Mesodermal cell (in vitro differentiated cells): ENCODE results near the gene HOXB4.

Experiments
- H3K27ac ChIP-seq: 2 replicates; pipeline ENCODE4 v1.7.0; 2013; ENCODE audit warnings: mild to moderate bottlenecking, low read depth, low read length, moderate library complexity; ENCODE audit not compliant: severe bottlenecking
- H3K36me3 ChIP-seq: 2 replicates; pipeline ENCODE4 v1.7.1; 2013; ENCODE audit warnings: mild to moderate bottlenecking, low read length, moderate library complexity; ENCODE audit not compliant: control insufficient read depth, insufficient read depth
- H3K4me1 ChIP-seq: one replicate; pipeline ENCODE4 v1.7.1; 2013; ENCODE audit warnings: mild to moderate bottlenecking, low read length; ENCODE audit not compliant: insufficient read depth, control insufficient read depth, poor library complexity, severe bottlenecking
- H3K4me3 ChIP-seq: 2 replicates; pipeline ENCODE4 v1.7.0; 2013; ENCODE audit warnings: low read length, control low read depth, mild to moderate bottlenecking; ENCODE audit not compliant: insufficient read depth, poor library complexity, severe bottlenecking; ENCODE audit errors: extremely low read depth
- H3K9me3 ChIP-seq: 2 replicates; pipeline ENCODE4 v1.7.1; 2013; ENCODE audit warnings: mild to moderate bottlenecking, low read length, moderate library complexity; ENCODE audit not compliant: control insufficient read depth
- WGBS, 2 experiments: methylation state at CpG; one replicate each; pipeline ENCODE4 v1.1.5; 2013; ENCODE audit warnings: missing lambda C conversion rate in 2 of 2; ENCODE audit not compliant: insufficient coverage in 2 of 2; 5-methylcytosine and 5-hydroxymethylcytosine counted together

Gene HOXB4

GRCh38 chr17:48567209-48567608 is 10.9 kb downstream of the HOXB4 start:
- H3K4me3 ChIP-seq, result no peak overlapping the region
- WGBS, 2 experiments, result 28 to 36% methylated on average over 6 of the region's 6 CpGs
- H3K27ac ChIP-seq, result peak overlapping the region; percentile 23
- peaks cover 34% of the 10 kb centered on the region for H3K4me1 ChIP-seq
- no peaks in the 10 kb centered on the region for H3K9me3 ChIP-seq
- H3K36me3 ChIP-seq, result no peaks in the 10 kb centered on the region

- no peak overlapping the region for H3K27ac ChIP-seq
- WGBS, 2 experiments, result no CpG with 5 or more reads among the region's 2 CpGs
- no peaks in the 10 kb centered on the region for H3K9me3 ChIP-seq
- peaks cover 33% of the 10 kb centered on the region for H3K4me1 ChIP-seq
- H3K36me3 ChIP-seq, result no peaks in the 10 kb centered on the region
- H3K4me3 ChIP-seq, result no peak overlapping the region
Observed at GRCh38 chr17:48566717-48567116, 11.4 kb downstream of the HOXB4 start.

DNA sequence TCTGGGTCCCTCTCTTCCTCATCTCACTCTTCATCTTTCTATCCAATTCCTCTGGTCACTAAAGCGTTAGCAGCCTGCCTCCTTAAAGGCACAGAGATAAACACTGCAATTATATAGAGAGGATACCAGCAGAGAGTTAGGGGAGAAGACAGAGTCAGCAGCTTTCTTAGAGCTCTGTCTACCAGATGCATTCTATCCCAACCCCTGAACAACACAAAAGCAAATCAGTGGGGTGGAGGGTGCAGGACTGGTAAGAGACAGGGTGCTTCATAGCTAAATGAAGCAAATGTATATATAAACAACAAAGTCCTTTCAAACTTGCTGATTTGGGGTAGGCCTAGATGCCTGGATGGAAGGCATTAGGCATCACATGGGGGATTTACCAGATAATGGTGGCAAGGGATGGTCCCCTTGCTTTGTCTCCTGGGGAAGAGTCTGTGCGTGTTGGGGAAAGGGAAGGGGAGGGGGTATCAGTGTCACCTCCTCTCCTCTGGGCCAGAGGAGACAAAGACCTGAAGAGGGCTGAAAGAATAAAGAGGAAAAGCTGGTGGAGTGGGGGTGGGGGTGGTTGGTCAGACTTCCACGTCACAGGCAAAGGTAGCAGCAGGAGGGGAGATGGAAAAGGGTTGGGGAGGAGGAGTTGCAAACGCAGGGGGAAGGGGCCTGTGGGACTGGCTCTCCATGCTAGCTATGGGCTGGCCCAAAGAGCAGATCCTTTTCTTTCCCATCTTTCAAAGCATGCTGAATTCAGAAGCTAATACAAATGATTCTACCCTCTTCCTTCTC is 12.0 kb downstream of the HOXB4 start:
- H3K4me3 ChIP-seq, result no peak overlapping the region
- H3K27ac ChIP-seq, result no peak overlapping the region
- H3K9me3 ChIP-seq, result no peaks in the 10 kb centered on the region
- peaks cover 27% of the 10 kb centered on the region for H3K4me1 ChIP-seq
- 18 to 20% methylated on average over 1 to 2 of the region's 4 CpGs for WGBS, 2 experiments
- H3K36me3 ChIP-seq, result no peaks in the 10 kb centered on the region

- Histone ChIP-seq H3K4me1 (peaks cover 23% of the 10 kb centered on the region), H3K4me3 (no peak overlapping the region), H3K27ac (peak overlapping the region; percentile 41), H3K9me3 (no peaks in the 10 kb centered on the region), H3K36me3 (no peaks in the 10 kb centered on the region)
- no CpG with 5 or more reads among the region's 2 CpGs for WGBS, 2 experiments
Observed at GRCh38 chr17:48565022-48565554, 13.1 kb downstream of the HOXB4 start.

- Histone ChIP-seq H3K9me3 (no peaks in the 10 kb centered on the region), H3K4me1 (peaks cover 16% of the 10 kb centered on the region), H3K4me3 (peak overlapping the region; percentile 37), H3K36me3 (no peaks in the 10 kb centered on the region), H3K27ac (peak overlapping the region; percentile 57)
- WGBS, 2 experiments, result 1 to 4% methylated on average over 25 to 61 of the region's 73 CpGs
Observed at GRCh38 chr17:48564188-48565021, 13.7 kb downstream of the HOXB4 start.

- 9% methylated on average over 4 to 6 of the region's 10 CpGs for WGBS, 2 experiments
- H3K4me1 ChIP-seq, result peaks cover 16% of the 10 kb centered on the region
- H3K4me3 ChIP-seq, result peak overlapping the region; percentile 32
- no peaks in the 10 kb centered on the region for H3K9me3 ChIP-seq
- peak overlapping the region; percentile 57 for H3K27ac ChIP-seq
- H3K36me3 ChIP-seq, result no peaks in the 10 kb centered on the region
Observed at GRCh38 chr17:48563867-48564187, 14.3 kb downstream of the HOXB4 start.

DNA sequence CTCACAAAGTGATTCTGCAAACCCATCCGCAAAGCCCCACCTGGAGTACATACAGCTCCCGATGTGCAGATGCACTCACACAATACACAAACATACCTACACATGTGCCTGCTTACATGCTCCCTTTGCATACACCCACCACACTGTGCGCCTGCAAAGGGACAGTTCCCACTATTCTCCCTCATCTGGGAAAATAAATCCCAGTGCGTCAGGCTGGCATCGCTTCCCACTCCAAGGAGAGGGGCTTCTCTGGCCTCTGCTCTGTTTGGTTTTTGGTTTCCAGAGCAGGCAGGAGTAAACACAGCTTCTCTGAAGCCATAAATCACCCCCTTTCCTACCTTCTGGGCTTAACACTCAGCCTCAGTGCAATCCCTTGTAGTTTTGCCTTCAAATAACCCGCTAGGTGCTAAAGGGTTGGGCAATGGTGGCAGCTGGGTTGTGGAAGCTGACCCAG is 14.7 kb downstream of the HOXB4 start:
- H3K4me3 ChIP-seq, result peak overlapping the region; percentile 32
- H3K4me1 ChIP-seq, result peaks cover 16% of the 10 kb centered on the region
- H3K27ac ChIP-seq, result peak overlapping the region; percentile 57
- no peaks in the 10 kb centered on the region for H3K36me3 ChIP-seq
- H3K9me3 ChIP-seq, result no peaks in the 10 kb centered on the region
- 25 to 31% methylated on average over 5 of the region's 6 CpGs for WGBS, 2 experiments

GRCh38 chr17:48562934-48563333 is 15.2 kb downstream of the HOXB4 start:
- no peak overlapping the region for H3K4me3 ChIP-seq
- H3K4me1 ChIP-seq, result peaks cover 16% of the 10 kb centered on the region
- H3K9me3 ChIP-seq, result no peaks in the 10 kb centered on the region
- 25 to 50% methylated on average over 2 to 3 of the region's 5 CpGs for WGBS, 2 experiments
- no peaks in the 10 kb centered on the region for H3K36me3 ChIP-seq
- no peak overlapping the region for H3K27ac ChIP-seq

DNA sequence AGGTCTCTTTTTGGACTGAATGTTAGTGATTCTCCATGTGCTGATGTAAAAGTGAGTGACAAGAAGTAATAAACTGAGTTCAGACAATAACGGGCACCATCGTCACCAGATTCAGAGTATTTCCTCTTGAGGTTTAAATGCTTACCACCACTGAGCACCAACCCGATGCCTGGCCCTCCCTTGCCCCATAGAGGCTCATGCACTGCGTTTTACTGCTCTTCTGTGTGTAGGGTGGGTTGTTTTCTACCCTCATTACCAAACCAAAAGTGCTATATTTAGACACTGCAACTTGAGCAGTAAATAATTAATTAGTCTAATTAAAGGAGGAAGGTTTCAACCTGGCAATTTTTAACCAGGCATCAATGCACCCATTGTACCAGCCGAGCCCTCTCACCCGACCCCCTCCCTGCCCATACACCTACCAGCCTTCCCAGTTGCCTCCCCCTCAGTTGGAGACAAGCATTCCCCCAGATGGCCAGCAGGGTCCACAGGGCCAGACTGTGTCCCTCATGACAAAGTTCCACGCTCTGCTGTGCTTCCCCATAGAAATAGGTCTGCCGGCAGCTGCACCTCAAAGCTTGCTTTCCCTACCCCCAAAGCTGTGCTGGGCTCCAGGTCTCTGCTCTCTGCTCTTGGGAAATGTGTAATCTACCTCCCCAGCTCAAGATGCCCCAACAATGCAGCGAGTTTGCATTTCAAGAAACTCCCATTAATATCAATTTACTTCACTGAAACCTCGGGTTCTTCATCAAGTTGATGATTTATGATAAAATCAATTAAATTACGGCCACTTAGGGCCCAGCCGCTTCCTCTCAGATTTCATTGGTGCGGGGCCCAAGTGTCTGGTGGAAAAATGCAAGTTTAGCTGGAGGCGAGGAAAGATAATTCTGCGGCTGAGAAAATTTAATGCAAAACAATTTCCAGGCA is 16.0 kb downstream of the HOXB4 start:
- peaks cover 21% of the 10 kb centered on the region for H3K4me1 ChIP-seq
- no peaks in the 10 kb centered on the region for H3K9me3 ChIP-seq
- 42 to 55% methylated on average over 9 to 10 of the region's 15 CpGs for WGBS, 2 experiments
- no peaks in the 10 kb centered on the region for H3K36me3 ChIP-seq
- no peak overlapping the region for H3K4me3 ChIP-seq
- no peak overlapping the region for H3K27ac ChIP-seq
